GM18867 (cell line): ENCODE results near the gene ZNF648.
"Not testable (repeated sequence)": the region's sequence is repeated elsewhere in the genome, so short reads cannot be mapped to it uniquely, and the experiment has no call there.

Experiments used
- ATAC-seq: cut with Tn5 transposase; IDR thresholded peaks from one replicate; pipeline ENCODE4 v1.9.1; 2021; ENCODE audit warnings: mild to moderate bottlenecking, moderate library complexity; ENCODE audit not compliant: unreplicated experiment

Gene ZNF648

DNA sequence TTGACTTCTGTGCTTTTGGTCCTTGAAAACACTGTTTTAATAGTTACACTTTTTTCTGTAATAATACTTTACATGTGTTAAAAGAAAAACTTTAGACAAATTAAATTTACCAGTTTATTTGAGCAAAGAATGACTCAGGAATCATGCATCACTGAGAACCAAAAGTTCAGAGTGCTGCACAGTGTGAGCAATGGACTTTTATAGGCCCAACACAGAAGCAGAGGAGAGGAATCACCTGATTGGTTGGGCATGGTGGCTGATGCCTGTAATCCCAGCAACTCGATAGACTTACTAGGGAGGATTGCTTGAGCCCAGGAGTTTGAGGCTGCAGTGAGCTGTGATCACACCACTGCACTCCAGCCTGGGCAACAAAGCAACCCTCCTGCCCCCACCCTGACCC, 29.3 kb downstream of the ZNF648 start:
- no peak for ATAC-seq

DNA sequence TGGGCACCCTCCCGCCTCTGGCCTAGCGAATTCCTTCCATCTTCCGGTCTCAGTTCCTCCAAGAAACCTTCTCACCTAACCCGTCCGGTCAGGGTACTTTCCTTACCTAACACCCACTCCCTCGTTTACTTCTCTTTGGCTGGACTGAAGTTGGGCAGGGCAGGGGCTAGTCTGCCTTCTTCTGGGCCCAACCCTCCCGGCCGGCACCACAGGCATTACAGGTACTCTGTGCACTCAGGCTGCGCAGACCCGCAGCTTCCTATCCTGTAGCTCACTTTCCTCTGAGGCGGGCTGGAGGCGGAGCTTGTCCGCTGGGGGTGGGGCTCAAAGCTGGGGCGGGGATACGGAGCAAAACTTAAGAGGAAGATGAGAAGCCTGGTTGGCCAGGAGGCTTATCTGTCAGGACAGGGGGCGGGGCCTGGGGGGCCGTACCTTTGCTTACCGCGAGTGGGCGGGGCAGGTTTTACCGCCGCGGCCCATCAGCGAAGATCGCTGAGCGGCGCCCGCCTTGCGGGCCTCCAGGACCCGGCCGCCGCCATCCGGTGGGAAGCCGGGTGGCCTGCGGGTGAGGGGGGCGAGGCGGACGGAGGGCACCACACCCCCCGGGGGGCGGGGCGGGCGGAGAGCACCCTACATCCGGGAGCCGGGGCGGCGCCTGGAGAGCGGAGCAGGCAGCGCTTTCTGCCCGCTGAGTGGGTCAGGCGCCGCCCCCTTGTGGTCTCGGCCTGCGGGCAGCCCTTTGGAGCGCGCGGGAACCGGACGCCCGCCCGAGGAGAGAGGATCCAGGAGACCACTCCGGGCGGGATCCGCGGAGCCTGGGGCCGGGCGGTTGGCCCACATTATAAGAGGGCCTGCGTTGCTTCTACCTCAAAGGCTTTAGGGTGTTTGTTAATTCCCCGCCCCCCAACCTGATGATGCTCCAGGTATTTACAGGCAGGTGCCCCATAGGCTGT, 31.9 kb downstream of the ZNF648 start:
- ATAC-seq, result peak; percentile 95

DNA sequence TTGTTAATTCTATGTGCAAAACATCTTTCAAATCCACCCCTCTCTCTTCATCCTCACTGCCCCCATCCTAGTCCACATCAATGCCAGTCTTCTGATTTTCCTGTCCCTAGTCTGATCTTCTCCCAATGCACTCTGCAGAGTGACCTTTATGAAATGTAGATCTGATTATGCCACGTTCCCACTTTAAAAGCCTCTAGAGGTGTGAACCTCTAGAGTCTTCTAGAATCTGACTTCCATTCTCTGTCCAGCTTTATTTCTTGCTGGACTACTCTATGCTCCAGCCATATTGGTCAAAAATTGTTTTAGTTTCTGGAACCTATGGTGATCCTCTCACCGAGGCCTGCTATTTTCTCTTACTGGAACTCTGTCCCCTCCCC, 32.5 kb downstream of the ZNF648 start:
- ATAC-seq, result no peak

DNA sequence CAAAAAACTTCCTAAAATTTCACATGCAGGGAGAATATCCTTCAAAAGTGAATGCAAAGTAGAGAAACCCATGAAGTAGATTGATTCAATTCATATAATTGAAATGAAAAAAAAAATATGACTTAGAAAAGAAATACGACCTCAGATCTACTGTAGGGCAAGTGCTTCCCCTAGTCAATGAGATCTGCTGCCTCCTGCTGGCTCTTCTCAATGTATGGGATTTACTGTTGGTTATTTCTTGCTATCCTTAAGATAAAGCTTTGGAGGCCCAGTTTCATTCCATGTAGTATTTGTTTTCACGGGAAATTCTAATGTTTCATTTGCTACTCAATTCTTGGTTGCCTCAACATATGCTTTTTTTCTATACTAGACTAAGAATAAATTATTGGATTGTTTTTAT, 46.2 kb downstream of the ZNF648 start:
- no peak for ATAC-seq

DNA sequence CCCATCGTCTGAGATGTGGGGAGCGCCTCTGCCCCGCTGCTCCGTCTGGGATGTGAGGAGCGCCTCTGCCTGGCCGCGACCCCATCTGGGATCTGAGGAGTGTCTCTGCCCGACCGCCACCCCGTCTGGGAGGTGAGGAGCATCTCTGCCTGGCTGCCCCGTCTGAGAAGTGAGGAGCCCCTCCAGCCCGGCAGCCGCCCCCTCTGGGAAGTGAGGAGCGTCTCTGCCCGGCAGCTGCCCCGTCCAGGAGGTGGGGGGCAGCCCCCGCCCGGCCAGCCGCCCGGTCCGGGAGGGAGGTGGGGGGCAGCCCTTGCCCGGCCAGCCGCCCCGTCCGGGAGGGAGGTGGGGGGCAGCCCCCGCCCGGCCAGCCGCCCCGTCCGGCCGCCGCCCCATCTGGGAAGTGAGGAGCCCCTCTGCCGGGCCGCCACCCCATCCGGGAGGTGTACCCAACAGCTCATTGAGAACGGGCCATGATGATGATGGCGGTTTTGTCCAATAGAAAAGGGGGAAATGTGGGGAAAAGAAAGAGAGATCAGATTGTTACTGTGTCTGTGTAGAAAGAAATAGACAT, 50.6 kb downstream of the ZNF648 start:
- ATAC-seq, result not testable (repeated sequence)

DNA sequence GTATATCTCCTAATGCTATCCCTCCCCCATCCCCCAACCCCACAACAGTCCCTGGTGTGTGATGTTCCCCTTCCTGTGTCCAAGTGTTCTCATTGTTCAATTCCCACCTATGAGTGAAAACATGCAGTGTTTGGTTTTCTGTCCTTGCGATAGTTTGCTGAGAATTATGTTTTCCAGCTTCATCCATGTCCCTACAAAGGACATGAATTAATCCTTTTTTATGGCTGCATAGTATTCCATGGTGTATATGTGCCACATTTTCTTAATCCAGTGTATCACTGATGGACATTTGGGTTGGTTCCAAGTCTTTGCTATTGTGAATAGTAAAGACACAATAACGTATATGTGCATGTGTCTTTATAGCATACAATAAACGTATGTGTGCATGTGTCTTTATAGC, 56.1 kb downstream of the ZNF648 start:
- ATAC-seq, result not testable (repeated sequence)

DNA sequence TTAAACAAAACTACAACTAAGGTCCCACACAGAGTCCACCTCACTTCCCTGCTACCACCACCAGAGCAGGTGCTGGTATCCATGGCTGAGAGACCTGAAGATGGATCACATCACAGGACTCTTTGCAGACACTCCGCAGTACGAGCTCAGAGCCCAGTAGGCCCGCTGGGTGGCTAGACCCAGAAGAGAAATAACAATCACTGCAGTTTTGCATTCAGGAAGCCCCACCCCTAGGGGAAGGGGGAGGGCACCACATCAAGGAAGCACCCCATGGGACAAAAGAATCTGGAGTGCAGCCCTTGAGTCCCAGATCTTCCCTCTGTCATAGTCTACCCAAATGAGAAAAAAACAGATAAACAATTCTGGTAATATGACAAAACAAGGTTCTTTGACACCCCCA, 56.9 kb downstream of the ZNF648 start:
- ATAC-seq, result no peak
